ENCODE measurements around the gene ANXA1. TPM values are rescaled to one million over a fixed set of nuclear protein-coding genes. Genes with fewer than 3 reads are reported as not detected.

The ANXA1 gene
- total RNA-seq, 1 donor from 2014 or later = 237 TPM

GRCh38 chr9:73114058-73114457 lies 37.6 kb upstream of the ANXA1 start:
- no peaks in the 10 kb centered on the region for H3K9me3 Mint-ChIP-seq (ENCODE audit: unreplicated experiment)
- no peak for DNase-seq (ENCODE audit: extremely low spot score, unreplicated experiment)
- H3K27me3 Mint-ChIP-seq (ENCODE audit: unreplicated experiment) = no peaks in the 10 kb centered on the region
- no peak overlapping the region for H3K4me3 Mint-ChIP-seq (ENCODE audit: unreplicated experiment)
- H3K4me1 Mint-ChIP-seq (ENCODE audit: unreplicated experiment) = peaks cover 18% of the 10 kb centered on the region
- no peak overlapping the region for H3K27ac Mint-ChIP-seq (ENCODE audit: unreplicated experiment)
- H3K36me3 Mint-ChIP-seq (ENCODE audit: unreplicated experiment) = no peaks in the 10 kb centered on the region
- TF ChIP-seq CTCF (IDR thresholded peaks at IDR 0.05) = no peak

- Mint-ChIP-seq H3K27ac (ENCODE audit: unreplicated experiment) (no peak overlapping the region), H3K4me1 (ENCODE audit: unreplicated experiment) (peaks cover 19% of the 10 kb centered on the region), H3K27me3 (ENCODE audit: unreplicated experiment) (no peaks in the 10 kb centered on the region), H3K4me3 (ENCODE audit: unreplicated experiment) (no peak overlapping the region), H3K9me3 (ENCODE audit: unreplicated experiment) (no peaks in the 10 kb centered on the region), H3K36me3 (ENCODE audit: unreplicated experiment) (no peaks in the 10 kb centered on the region)
- DNase-seq (ENCODE audit: extremely low spot score, unreplicated experiment) = no peak
- no peak for TF ChIP-seq CTCF (IDR thresholded peaks at IDR 0.05)
Measured at GRCh38 chr9:73114958-73115357, 36.7 kb upstream of the ANXA1 start.

- Mint-ChIP-seq H3K27ac (ENCODE audit: unreplicated experiment) (peak overlapping the region; percentile 49), H3K9me3 (ENCODE audit: unreplicated experiment) (no peaks in the 10 kb centered on the region), H3K36me3 (ENCODE audit: unreplicated experiment) (no peaks in the 10 kb centered on the region), H3K4me3 (ENCODE audit: unreplicated experiment) (no peak overlapping the region), H3K27me3 (ENCODE audit: unreplicated experiment) (no peaks in the 10 kb centered on the region), H3K4me1 (ENCODE audit: unreplicated experiment) (peaks cover 19% of the 10 kb centered on the region)
- TF ChIP-seq CTCF (IDR thresholded peaks at IDR 0.05) = no peak
- DNase-seq (ENCODE audit: extremely low spot score, unreplicated experiment) = no peak
Measured at GRCh38 chr9:73116031-73116430, 35.6 kb upstream of the ANXA1 start.

GRCh38 chr9:73116880-73117279 lies 34.8 kb upstream of the ANXA1 start:
- Mint-ChIP-seq H3K9me3 (ENCODE audit: unreplicated experiment) (no peaks in the 10 kb centered on the region), H3K27me3 (ENCODE audit: unreplicated experiment) (no peaks in the 10 kb centered on the region), H3K4me3 (ENCODE audit: unreplicated experiment) (no peak overlapping the region), H3K36me3 (ENCODE audit: unreplicated experiment) (no peaks in the 10 kb centered on the region), H3K4me1 (ENCODE audit: unreplicated experiment) (peaks cover 19% of the 10 kb centered on the region), H3K27ac (ENCODE audit: unreplicated experiment) (no peak overlapping the region)
- no peak for DNase-seq (ENCODE audit: extremely low spot score, unreplicated experiment)
- TF ChIP-seq CTCF (IDR thresholded peaks at IDR 0.05) = no peak

GRCh38 chr9:73118286-73118685 lies 33.4 kb upstream of the ANXA1 start:
- Mint-ChIP-seq H3K27me3 (ENCODE audit: unreplicated experiment) (no peaks in the 10 kb centered on the region), H3K9me3 (ENCODE audit: unreplicated experiment) (no peaks in the 10 kb centered on the region), H3K27ac (ENCODE audit: unreplicated experiment) (no peak overlapping the region), H3K4me3 (ENCODE audit: unreplicated experiment) (no peak overlapping the region), H3K4me1 (ENCODE audit: unreplicated experiment) (peaks cover 19% of the 10 kb centered on the region), H3K36me3 (ENCODE audit: unreplicated experiment) (no peaks in the 10 kb centered on the region)
- no peak for DNase-seq (ENCODE audit: extremely low spot score, unreplicated experiment)
- TF ChIP-seq CTCF (IDR thresholded peaks at IDR 0.05) = no peak

All from osteocyte (in vitro differentiated cells).